Mesangial cell (primary cell): ENCODE results near the gene HOXB1. TPM values are rescaled to one million over a fixed set of nuclear protein-coding genes. Genes with fewer than 3 reads are reported as not detected.

Experiments
- total RNA-seq: library from RNA; depleted of rRNA; stranded (reverse); fragments of >200 nt; gene quantifications from 2 replicates; pipeline ENCODE4 v1.2.3, GENCODE V29; 2015

Gene HOXB1
- total RNA-seq: not detected in 2 replicates

GRCh38 chr17:48530887-48531272 lies at the start of gene HOXB1:
Gene HOXB1 (minus strand): TSS chr17:48531011. CDS start chr17:48530904, 107 bp downstream.

GRCh38 chr17:48577946-48578615 lies 47.3 kb upstream of the HOXB1 start, which contains the start of gene HOXB4:
Gene HOXB4 (minus strand): TSS chr17:48578350. CDS start chr17:48578319, 31 bp downstream.

GRCh38 chr17:48545022-48545375 lies 14.2 kb upstream of the HOXB1 start, which contains the start of gene HOXB2:
Gene HOXB2 (minus strand): TSS chr17:48545109. CDS start chr17:48544911, 198 bp downstream.

Other genes with a start within 250 kb of the HOXB1 start
- 0.33 and 0.51 TPM in 2 replicates for gene SKAP1, start 100.8 kb downstream of the HOXB1 start, total RNA-seq
- 25.6 and 51.0 TPM in 2 replicates for gene HOXB2, start 14.1 kb upstream of the HOXB1 start, total RNA-seq
- gene HOXB4, start 47.3 kb upstream of the HOXB1 start, total RNA-seq: 1.5 and 4.1 TPM in 2 replicates
- gene HOXB3, start 59.2 kb upstream of the HOXB1 start, total RNA-seq: 16.0 and 39.2 TPM in 2 replicates
- 1.3 and 3.4 TPM in 2 replicates for gene HOXB5, start 62.8 kb upstream of the HOXB1 start, total RNA-seq
- 14.5 and 29.4 TPM in 2 replicates for gene HOXB6, start 74.0 kb upstream of the HOXB1 start, total RNA-seq
- gene HOXB7, start 80.0 kb upstream of the HOXB1 start, total RNA-seq: 12.1 and 14.7 TPM in 2 replicates
- gene HOXB8, start 84.3 kb upstream of the HOXB1 start, total RNA-seq: 7.7 and 21.9 TPM in 2 replicates
- gene HOXB9, start 95.3 kb upstream of the HOXB1 start, total RNA-seq: 27.1 and 43.1 TPM in 2 replicates
- not detected in 2 replicates for gene PRAC1, start 191.5 kb upstream of the HOXB1 start, total RNA-seq
- not detected in 2 replicates for gene PRAC2, start 192.2 kb upstream of the HOXB1 start, total RNA-seq
- gene HOXB13, start 197.7 kb upstream of the HOXB1 start, total RNA-seq: not detected in 2 replicates